SJCRH30 (cell line): ENCODE data around the gene PRKAG3. TPM values are rescaled to one million over a fixed set of nuclear protein-coding genes. Genes with fewer than 3 reads are reported as not detected.
A peak's percentile ranks its signal among the peaks of the same experiment; 100 is the strongest.

Experiments used
- DNase-seq, 2 experiments: peaks; one replicate each; pipeline ENCODE4 v3.0.0-alpha.2; 2015 to 2020
- H3K27ac ChIP-seq: fragments of 250-450 bp; sonication (Bioruptor Pico); 2 replicates; pipeline ENCODE4 v1.5.1; 2020; ENCODE audit warnings: mild to moderate bottlenecking, moderate library complexity
- H3K27me3 ChIP-seq: fragments of 250-450 bp; sonication (Bioruptor Pico); 2 replicates; pipeline ENCODE4 v1.5.1; 2020; ENCODE audit warnings: mild to moderate bottlenecking, moderate library complexity
- H3K36me3 ChIP-seq: fragments of 250-450 bp; sonication (Bioruptor Pico); 2 replicates; pipeline ENCODE4 v1.5.1; 2020; ENCODE audit warnings: mild to moderate bottlenecking, moderate library complexity
- H3K4me1 ChIP-seq: fragments of 250-450 bp; sonication (Bioruptor Pico); 2 replicates; pipeline ENCODE4 v1.5.1; 2020; ENCODE audit warnings: mild to moderate bottlenecking, moderate library complexity
- H3K4me3 ChIP-seq: fragments of 250-450 bp; sonication (Bioruptor Pico); 2 replicates; pipeline ENCODE4 v1.5.1; 2020; ENCODE audit warnings: mild to moderate bottlenecking, moderate library complexity
- H3K9me3 ChIP-seq: fragments of 250-450 bp; sonication (Bioruptor Pico); replicated peaks from 2 replicates; pipeline ENCODE4 v1.5.1; 2020; ENCODE audit warnings: mild to moderate bottlenecking, moderate library complexity
- total RNA-seq: library from RNA; depleted of rRNA; stranded (reverse); fragments of >200 nt; shearing (Covaris generic); gene quantifications from 2 replicates; pipeline ENCODE4 v1.2.3, GENCODE V29; 2014

The PRKAG3 gene
- total RNA-seq, 1 experiment from 2014 or later: 0.16 TPM

DNA sequence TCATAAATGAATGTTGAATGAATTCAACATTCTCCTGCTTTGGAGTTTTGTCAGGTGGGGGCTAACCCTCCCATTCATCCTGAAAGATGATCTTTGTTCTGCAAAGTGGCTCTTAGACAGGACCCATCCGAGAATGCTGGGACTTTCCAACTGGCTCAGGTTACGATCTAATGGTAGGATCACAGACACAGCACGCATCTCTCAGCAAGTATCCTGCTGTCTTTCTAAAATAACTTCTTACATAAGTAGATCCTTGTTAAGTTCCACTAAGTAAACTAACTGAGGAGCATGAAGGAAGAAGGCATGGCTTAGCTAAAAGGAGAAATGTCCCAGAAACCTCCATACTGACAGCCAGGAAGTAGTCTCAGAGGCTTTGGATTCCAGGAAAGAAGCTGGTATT, 26.0 kb downstream of the PRKAG3 start:
- Histone ChIP-seq H3K4me3 (no peak overlapping the region), H3K9me3 (peaks cover 4% of the 10 kb centered on the region)
- peak in 1 of 2 experiments; percentile 51 for DNase-seq

DNA sequence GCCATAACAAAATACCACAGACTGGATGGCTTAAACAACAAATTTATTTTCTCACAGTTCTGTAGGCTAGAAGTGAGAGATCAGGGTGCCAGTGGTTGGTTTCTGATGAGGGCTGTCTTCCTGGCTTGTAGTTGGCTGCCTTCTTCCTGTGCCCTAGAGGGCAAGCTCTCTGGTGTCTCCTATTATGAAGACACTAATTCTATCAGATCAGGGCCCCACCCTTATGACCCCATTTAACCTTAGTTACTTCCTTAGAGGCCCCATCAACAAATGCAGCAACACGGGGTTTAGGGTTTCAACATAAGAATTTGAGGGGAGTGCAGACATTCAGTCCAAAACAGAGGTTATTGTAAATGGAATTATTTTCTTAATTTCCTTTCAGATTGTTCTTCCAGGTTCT, 26.8 kb downstream of the PRKAG3 start:
- Histone ChIP-seq H3K27ac (no peak overlapping the region), H3K4me1 (peaks cover 12% of the 10 kb centered on the region), H3K4me3 (no peak overlapping the region), H3K27me3 (no peaks in the 10 kb centered on the region), H3K36me3 (no peaks in the 10 kb centered on the region), H3K9me3 (peaks cover 4% of the 10 kb centered on the region)
- DNase-seq: no peak

More for the DNA sequence above, 26.0 kb downstream of the PRKAG3 start:
- peak overlapping the region; percentile 4; the same call in 1 of the 2 replicates for H3K27ac ChIP-seq
- no peaks in the 10 kb centered on the region for H3K27me3 ChIP-seq
- peaks cover 12% of the 10 kb centered on the region for H3K4me1 ChIP-seq
- H3K36me3 ChIP-seq: no peaks in the 10 kb centered on the region

DNA sequence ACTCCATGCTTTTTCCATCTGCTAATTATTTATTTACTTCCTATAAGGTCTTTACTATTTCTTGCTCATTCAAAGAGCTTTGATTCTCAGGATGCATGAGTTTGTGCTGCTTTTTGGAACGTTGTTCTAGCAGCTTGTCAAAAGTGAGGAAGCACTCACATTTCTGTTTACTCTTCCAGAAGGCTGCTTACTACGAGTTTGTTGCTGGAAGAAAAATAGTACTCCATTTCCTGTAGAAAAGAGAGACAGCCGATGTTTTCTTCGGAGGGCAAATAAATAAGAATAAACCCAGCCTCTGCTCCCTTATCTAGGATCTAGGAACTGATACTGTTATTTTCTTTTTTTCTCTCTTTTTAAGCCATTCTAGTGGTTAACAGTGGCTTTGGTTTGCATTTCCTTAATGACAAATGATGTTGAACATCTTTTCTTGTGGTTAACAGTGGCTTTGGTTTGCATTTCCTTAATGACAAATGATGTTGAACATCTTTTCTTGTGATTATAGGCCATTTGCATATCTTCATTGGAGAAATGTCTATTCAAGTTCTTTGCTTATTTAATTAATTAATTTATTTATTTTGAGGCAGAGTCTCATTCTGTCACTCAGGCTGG, 29.1 kb downstream of the PRKAG3 start:
- Histone ChIP-seq H3K4me3 (no peak overlapping the region), H3K27ac (no peak overlapping the region), H3K27me3 (no peaks in the 10 kb centered on the region), H3K4me1 (peaks cover 12% of the 10 kb centered on the region), H3K9me3 (peaks cover 4% of the 10 kb centered on the region), H3K36me3 (no peaks in the 10 kb centered on the region)
- no peak for DNase-seq

DNA sequence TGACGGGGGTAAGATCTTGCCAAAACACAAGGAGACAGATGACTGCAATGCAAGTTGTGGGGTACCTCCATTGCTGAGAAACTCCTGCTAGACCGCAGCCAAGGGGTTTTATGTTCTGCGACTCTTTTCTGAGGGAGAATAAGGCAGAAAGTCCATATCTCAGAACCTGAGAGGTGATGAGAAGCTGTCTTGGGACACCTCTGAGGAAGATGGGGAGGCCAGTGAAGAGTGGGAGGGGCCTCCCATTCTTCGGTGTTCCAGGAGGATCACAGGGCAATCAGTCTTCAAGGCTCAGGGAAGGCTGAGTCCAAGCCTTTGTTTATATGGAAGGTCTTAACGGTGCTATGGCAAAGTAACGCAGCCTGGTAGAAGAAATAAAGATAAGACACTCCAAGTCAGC, 31.6 kb downstream of the PRKAG3 start:
- no peaks in the 10 kb centered on the region for H3K27me3 ChIP-seq
- H3K36me3 ChIP-seq: no peaks in the 10 kb centered on the region
- no peak overlapping the region for H3K27ac ChIP-seq
- H3K4me1 ChIP-seq: no peaks in the 10 kb centered on the region
- H3K9me3 ChIP-seq: peaks cover 4% of the 10 kb centered on the region
- no peak overlapping the region for H3K4me3 ChIP-seq
- DNase-seq: no peak

DNA sequence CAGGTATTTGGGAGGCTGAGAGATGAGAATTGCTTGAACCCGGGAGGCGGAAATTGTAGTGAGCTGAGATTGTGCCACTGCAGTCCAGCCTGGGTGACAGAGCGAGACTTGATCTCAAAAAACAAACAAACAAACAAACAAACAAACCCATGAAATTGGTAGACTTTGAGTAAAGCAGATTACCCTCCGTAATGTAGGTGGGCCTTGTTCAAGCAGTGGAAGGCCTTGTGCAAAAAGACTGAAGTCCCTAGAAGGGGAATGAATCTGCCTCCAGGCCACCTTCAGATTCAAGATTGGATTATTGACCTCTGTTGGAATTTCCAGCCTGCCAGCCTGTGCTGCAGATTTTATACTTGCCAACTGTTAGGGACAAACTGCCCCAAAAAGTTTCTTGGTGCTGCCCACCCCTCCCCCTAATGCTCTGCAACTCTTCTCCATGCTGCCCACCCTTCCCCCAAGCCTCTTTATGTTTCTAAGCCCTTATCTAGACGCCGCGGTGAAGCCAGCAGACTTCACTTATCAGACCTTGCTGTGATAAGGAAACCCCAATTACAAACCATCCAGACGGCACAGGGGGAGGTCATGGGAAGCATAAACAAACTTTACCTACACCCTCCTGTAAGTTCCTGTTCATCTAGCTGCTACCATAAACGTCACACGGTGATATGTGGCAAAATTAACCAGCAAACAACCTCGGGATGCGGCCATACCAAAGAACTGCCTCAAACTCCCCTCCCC, 32.7 kb downstream of the PRKAG3 start:
- H3K4me1 ChIP-seq: no peaks in the 10 kb centered on the region
- no peaks in the 10 kb centered on the region; the same call in 1 of the 2 replicates for H3K9me3 ChIP-seq
- no peak for DNase-seq
- H3K4me3 ChIP-seq: no peak overlapping the region
- no peak overlapping the region for H3K27ac ChIP-seq
- no peaks in the 10 kb centered on the region for H3K27me3 ChIP-seq
- no peaks in the 10 kb centered on the region for H3K36me3 ChIP-seq

DNA sequence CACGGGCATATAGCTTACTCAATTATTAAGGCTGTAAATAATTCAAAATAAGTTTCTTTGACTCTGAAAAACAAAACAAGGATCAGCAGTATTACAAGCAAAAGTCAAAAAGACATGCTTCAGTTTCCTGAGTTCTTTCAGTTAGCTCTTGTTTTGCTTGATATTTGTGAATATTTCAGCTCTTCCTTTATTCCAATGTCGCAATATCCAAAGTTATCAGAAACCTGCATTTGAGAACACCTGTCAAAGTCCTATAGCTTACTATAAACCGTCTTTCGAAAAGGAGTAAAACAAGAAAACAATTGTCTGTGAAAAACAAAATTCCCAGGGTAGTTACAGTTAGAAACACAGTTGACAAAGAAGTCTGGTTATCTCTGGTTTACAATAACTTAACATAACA, 34.9 kb downstream of the PRKAG3 start:
- H3K4me1 ChIP-seq: no peaks in the 10 kb centered on the region
- H3K27ac ChIP-seq: no peak overlapping the region
- DNase-seq: no peak
- no peaks in the 10 kb centered on the region for H3K9me3 ChIP-seq
- no peak overlapping the region for H3K4me3 ChIP-seq
- no peaks in the 10 kb centered on the region for H3K27me3 ChIP-seq
- no peaks in the 10 kb centered on the region for H3K36me3 ChIP-seq

DNA sequence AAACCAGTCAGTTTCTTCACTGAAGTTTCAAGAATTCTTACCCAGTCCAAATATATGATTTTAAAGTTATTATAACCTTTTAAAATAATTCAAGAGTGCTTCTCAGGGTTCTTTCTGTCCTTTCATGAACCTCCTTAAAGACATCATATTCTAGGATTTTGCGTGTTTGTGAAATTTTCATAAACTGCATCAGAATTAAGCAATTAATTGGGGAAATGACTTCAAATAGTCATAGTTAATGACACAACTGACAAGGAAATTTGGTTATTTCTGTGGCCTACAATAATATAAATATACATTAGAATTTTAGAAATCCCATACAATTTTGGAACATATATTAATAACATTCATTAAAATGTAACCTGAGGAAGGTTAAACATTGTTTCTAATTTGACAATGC, 39.2 kb downstream of the PRKAG3 start:
- Histone ChIP-seq H3K36me3 (no peaks in the 10 kb centered on the region), H3K27me3 (no peaks in the 10 kb centered on the region), H3K4me3 (no peak overlapping the region), H3K9me3 (no peaks in the 10 kb centered on the region), H3K4me1 (no peaks in the 10 kb centered on the region), H3K27ac (no peak overlapping the region)
- DNase-seq: no peak

DNA sequence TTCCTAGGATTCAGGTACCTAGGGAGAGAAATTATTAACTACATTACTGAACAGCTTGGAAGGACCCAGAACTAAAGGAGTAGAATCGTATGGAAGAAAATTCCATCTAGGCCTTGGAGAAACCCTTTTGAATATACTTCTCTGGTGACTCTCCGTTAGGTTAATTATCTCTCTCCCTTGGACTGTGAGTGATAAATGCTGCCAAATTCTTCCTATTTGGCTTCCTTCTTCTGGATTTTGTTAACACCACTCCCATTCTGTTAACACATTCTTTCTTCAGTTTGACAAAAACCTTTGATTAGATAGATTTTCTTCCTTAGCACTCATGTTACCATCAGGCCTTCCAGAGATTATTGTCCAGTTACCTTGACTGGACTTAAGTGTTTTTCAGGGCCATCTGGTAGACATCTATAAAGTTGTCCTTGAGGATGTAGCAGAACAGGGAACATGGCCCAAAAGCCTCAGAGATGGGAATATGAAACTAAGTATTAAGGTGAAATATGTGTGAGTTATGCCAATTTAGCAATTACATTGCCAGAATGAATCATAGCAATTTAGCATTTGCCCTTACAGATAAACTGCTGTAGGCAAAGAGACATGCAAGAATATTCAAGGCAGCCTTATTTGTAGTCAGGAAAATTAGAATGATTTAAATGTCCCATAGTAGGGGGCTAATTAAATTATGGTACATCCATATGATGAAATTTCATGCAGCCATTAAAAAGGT, 42.9 kb downstream of the PRKAG3 start:
- no peaks in the 10 kb centered on the region for H3K27me3 ChIP-seq
- H3K9me3 ChIP-seq: no peaks in the 10 kb centered on the region
- no peak overlapping the region for H3K4me3 ChIP-seq
- no peak for DNase-seq
- no peaks in the 10 kb centered on the region for H3K36me3 ChIP-seq
- no peak overlapping the region for H3K27ac ChIP-seq
- no peaks in the 10 kb centered on the region for H3K4me1 ChIP-seq

DNA sequence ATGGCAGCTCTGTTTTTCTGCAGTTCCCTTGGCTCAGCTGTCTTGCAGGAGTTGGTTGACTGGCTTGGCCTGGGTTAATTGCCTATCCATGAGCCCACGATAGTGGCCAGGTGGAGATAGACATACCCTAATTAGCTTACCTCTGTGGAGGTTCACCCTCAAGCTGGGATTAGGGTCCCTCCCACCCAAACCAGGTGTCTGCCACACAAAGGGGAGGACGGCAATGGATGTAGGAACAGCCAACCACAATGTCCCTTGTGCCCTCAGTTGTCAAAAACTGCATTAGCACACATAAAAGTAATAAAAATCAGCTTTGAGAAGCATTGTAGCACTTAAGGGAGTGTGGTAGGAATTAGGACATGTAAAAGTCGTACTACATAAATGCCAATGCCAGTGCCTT, 45.5 kb downstream of the PRKAG3 start:
- H3K9me3 ChIP-seq: no peaks in the 10 kb centered on the region
- no peaks in the 10 kb centered on the region for H3K36me3 ChIP-seq
- no peaks in the 10 kb centered on the region for H3K4me1 ChIP-seq
- no peak overlapping the region for H3K27ac ChIP-seq
- no peak overlapping the region for H3K4me3 ChIP-seq
- no peak for DNase-seq
- no peaks in the 10 kb centered on the region for H3K27me3 ChIP-seq

DNA sequence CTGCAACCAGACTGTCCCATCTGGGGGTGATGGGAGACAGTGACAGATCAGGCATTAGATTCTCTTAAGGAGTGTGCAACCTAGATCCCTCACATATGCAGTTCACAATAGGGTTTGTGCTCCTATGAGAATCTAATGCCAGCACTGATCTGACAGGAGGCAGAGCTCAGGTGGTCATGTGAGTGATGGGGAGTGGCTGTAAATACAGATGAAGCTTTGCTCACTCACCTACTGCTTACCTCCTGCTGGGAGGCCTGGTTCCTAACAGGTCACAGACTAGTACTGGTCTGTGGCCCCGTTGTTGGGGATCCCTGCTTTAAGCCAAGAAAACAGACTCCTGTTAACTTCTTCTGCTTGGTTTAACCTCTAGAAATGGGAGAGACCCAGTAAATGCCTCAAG, 46.5 kb downstream of the PRKAG3 start:
- no peaks in the 10 kb centered on the region for H3K9me3 ChIP-seq
- no peaks in the 10 kb centered on the region for H3K4me1 ChIP-seq
- H3K27ac ChIP-seq: no peak overlapping the region
- no peaks in the 10 kb centered on the region for H3K36me3 ChIP-seq
- DNase-seq: no peak
- no peaks in the 10 kb centered on the region for H3K27me3 ChIP-seq
- no peak overlapping the region for H3K4me3 ChIP-seq

DNA sequence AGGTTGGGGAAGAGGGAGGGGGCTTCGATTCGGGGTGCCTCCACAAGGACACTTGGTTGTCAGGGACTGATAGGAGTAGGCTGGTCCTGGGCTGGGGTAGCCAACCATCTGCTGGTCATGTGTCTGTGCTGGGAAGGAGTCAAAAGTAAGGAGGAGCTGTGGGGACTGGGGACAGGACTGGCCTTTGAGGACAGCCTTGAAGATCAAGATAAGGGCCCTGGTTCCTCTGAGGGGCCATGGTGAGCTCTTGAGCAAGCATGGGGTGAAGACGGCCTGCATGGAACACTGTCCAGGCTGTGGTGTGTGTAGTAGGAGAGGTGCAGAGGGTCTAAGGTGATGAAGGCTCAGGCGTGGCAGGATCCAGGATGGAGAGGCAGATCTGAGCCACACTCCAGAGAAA, 47.9 kb downstream of the PRKAG3 start:
- Histone ChIP-seq H3K4me1 (no peaks in the 10 kb centered on the region), H3K9me3 (no peaks in the 10 kb centered on the region), H3K27ac (no peak overlapping the region), H3K27me3 (no peaks in the 10 kb centered on the region), H3K36me3 (no peaks in the 10 kb centered on the region), H3K4me3 (no peak overlapping the region)
- DNase-seq: no peak

DNA sequence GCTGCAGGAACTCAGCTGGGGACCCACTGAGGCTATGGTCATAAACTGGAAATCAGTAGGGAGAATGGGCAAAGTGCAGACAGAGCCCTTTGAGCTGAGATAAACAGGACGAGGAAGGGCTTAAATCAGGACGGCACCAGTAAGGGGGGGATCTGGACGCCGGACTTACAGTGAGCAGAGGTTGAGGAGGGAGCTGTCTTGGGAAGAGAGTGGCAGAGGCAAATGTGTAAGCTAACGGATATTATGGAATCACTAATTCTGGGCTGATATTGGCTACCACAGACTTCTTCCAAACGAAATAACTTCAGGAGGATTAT, 49.1 kb downstream of the PRKAG3 start:
- Histone ChIP-seq H3K36me3 (no peaks in the 10 kb centered on the region), H3K4me1 (no peaks in the 10 kb centered on the region), H3K27me3 (no peaks in the 10 kb centered on the region), H3K4me3 (peak overlapping the region; percentile 59), H3K9me3 (no peaks in the 10 kb centered on the region), H3K27ac (no peak overlapping the region)
- no peak for DNase-seq

DNA sequence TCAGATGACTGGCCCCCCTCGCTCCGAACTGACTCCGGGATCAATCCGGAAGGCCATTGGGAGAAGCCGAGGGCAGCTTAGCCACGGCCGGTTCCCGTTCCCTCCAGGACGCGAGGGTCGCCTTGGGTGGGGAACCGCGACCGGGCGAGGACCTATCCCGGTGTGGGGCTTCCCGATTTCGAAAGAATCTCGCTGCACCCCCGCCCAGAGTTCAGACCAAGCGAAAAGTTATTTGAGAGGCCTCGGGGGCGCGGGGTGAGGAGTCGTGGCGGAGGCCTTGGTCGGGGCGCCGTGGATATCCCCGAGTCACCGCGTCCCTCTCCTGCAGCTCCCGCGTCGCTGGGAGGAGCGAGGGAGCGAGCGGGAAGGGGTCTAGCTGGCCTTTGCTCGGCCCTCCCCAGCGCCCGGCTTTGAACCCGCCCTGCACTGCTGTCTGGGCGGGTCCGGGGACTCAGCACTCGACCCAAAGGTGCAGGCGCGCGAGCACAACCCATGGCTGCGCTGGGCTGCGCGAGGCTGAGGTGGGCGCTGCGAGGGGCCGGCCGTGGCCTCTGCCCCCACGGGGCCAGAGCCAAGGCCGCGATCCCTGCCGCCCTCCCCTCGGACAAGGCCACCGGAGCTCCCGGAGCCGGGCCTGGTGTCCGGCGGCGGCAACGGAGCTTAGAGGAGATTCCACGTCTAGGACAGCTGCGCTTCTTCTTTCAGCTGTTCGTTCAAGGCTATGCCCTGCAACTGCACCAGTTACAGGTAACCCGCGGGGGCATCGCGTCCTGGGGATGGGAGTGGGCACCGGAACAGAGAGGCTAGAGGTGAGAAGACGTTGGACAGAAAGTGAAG, 49.7 kb downstream of the PRKAG3 start, which contains the start of gene CYP27A1:
TSS of gene CYP27A1 (plus strand) at position 457 of the 837 bp plus-strand sequence. CDS start at position 493, 36 bp downstream.
- peak within 1 kb of the TSS; percentile 55 for H3K27ac ChIP-seq
- DNase-seq: peak; percentile 20
- no peaks in the 10 kb centered on the region for H3K27me3 ChIP-seq

DNA sequence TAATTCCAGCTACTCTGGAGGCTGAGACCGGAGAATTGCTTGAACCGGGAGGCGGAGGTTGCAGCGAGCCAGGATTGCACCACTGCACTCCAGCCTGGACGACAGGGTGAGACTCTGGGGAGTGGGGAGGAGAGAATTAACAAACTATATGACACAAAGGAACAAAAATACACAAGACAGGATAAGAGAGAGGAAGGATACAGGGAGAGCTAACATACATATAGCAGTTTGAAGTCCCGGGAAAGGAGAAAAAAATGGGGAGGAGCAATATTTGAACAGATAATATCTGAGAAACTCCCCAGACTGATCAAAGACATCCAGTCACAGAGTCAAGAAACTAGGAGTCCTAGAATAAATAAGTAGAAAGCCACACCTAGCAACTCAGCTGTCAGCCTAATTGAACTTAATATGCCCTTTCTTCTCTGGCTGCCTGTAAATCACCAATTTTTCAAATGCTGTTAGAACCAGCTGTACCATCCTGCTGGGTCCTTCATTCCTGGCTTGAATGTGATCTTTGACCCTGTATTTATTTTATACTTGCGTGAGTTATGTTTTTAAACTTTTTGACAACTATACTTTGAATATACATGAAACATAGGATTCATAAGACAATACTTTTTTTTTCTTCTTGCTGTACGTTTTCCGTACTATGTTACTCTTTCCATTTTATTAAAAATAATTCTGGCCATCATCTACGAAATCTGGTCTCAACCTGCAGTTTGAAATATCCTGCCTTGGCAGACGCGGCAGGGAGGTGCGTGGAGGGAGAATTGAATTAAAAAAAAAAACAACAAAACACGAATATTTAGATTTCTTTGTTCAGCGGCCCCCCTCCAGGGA, 50.5 kb downstream of the PRKAG3 start:
- Histone ChIP-seq H3K36me3 (no peaks in the 10 kb centered on the region), H3K4me3 (peak overlapping the region; percentile 59), H3K9me3 (no peaks in the 10 kb centered on the region), H3K27ac (peak overlapping the region; percentile 55), H3K4me1 (no peaks in the 10 kb centered on the region), H3K27me3 (no peaks in the 10 kb centered on the region)
- no peak for DNase-seq

More for the DNA sequence above, 49.7 kb downstream of the PRKAG3 start, which contains the start of gene CYP27A1:
- Histone ChIP-seq H3K4me1 (no peaks in the 10 kb centered on the region), H3K4me3 (peak within 1 kb of the TSS; percentile 59), H3K9me3 (no peaks in the 10 kb centered on the region), H3K36me3 (no peaks in the 10 kb centered on the region)
